Measurements from ENCODE around the gene UPK3BL2. TPM values are rescaled to one million over a fixed set of nuclear protein-coding genes. Genes with fewer than 3 reads are reported as not detected.
"Not testable (repeated sequence)": the region's sequence is repeated elsewhere in the genome, so short reads cannot be mapped to it uniquely, and the experiment has no call there.

The UPK3BL2 gene
- total RNA-seq, 1 donor from 2014 or later = 5.8 TPM

- not testable (repeated sequence) for FAIRE-seq; H3K36me3 ChIP-seq (ENCODE audit: control insufficient read depth, insufficient read depth, low read length); DNase-seq (ENCODE audit: low read depth); H3K4me3 ChIP-seq (ENCODE audit: low read depth, low read length); H3K27me3 ChIP-seq (ENCODE audit: control insufficient read depth, insufficient read depth, low read length)
Measured at GRCh38 chr7:102527822-102528793, 15.4 kb downstream of the UPK3BL2 start.

GRCh38 chr7:102527182-102527581, 16.3 kb downstream of the UPK3BL2 start:
- not testable (repeated sequence) for FAIRE-seq; H3K27me3 ChIP-seq (ENCODE audit: control insufficient read depth, insufficient read depth, low read length); H3K4me3 ChIP-seq (ENCODE audit: low read depth, low read length); DNase-seq (ENCODE audit: low read depth); H3K36me3 ChIP-seq (ENCODE audit: control insufficient read depth, insufficient read depth, low read length)

GRCh38 chr7:102524803-102525202, 18.7 kb downstream of the UPK3BL2 start:
- not testable (repeated sequence) for H3K27me3 ChIP-seq (ENCODE audit: control insufficient read depth, insufficient read depth, low read length); H3K36me3 ChIP-seq (ENCODE audit: control insufficient read depth, insufficient read depth, low read length); DNase-seq (ENCODE audit: low read depth); H3K4me3 ChIP-seq (ENCODE audit: low read depth, low read length); FAIRE-seq

- not testable (repeated sequence) for H3K36me3 ChIP-seq (ENCODE audit: control insufficient read depth, insufficient read depth, low read length); H3K27me3 ChIP-seq (ENCODE audit: control insufficient read depth, insufficient read depth, low read length); H3K4me3 ChIP-seq (ENCODE audit: low read depth, low read length); FAIRE-seq; DNase-seq (ENCODE audit: low read depth)
Measured at GRCh38 chr7:102520797-102521196, 22.7 kb downstream of the UPK3BL2 start.

- FAIRE-seq; H3K4me3 ChIP-seq (ENCODE audit: low read depth, low read length); H3K36me3 ChIP-seq (ENCODE audit: control insufficient read depth, insufficient read depth, low read length); H3K27me3 ChIP-seq (ENCODE audit: control insufficient read depth, insufficient read depth, low read length); DNase-seq (ENCODE audit: low read depth): not testable (repeated sequence)
Measured at GRCh38 chr7:102517550-102518147, 25.8 kb downstream of the UPK3BL2 start, which contains the start of gene RASA4B. Gene RASA4B (minus strand): TSS chr7:102517777. CDS start chr7:102517710, 67 bp downstream.

- not testable (repeated sequence) for DNase-seq (ENCODE audit: low read depth); H3K36me3 ChIP-seq (ENCODE audit: control insufficient read depth, insufficient read depth, low read length); H3K4me3 ChIP-seq (ENCODE audit: low read depth, low read length); FAIRE-seq; H3K27me3 ChIP-seq (ENCODE audit: control insufficient read depth, insufficient read depth, low read length)
Measured at GRCh38 chr7:102516951-102517350, 26.5 kb downstream of the UPK3BL2 start.

- not testable (repeated sequence) for H3K4me3 ChIP-seq (ENCODE audit: low read depth, low read length); H3K36me3 ChIP-seq (ENCODE audit: control insufficient read depth, insufficient read depth, low read length); FAIRE-seq; DNase-seq (ENCODE audit: low read depth); H3K27me3 ChIP-seq (ENCODE audit: control insufficient read depth, insufficient read depth, low read length)
Measured at GRCh38 chr7:102515889-102516288, 27.6 kb downstream of the UPK3BL2 start.

GRCh38 chr7:102514881-102515721, 28.4 kb downstream of the UPK3BL2 start:
- DNase-seq (ENCODE audit: low read depth); H3K4me3 ChIP-seq (ENCODE audit: low read depth, low read length); H3K27me3 ChIP-seq (ENCODE audit: control insufficient read depth, insufficient read depth, low read length); FAIRE-seq; H3K36me3 ChIP-seq (ENCODE audit: control insufficient read depth, insufficient read depth, low read length): not testable (repeated sequence)

GRCh38 chr7:102512642-102513221, 30.8 kb downstream of the UPK3BL2 start:
- H3K4me3 ChIP-seq (ENCODE audit: low read depth, low read length); DNase-seq (ENCODE audit: low read depth); FAIRE-seq; H3K36me3 ChIP-seq (ENCODE audit: control insufficient read depth, insufficient read depth, low read length); H3K27me3 ChIP-seq (ENCODE audit: control insufficient read depth, insufficient read depth, low read length): not testable (repeated sequence)

- H3K4me3 ChIP-seq (ENCODE audit: low read depth, low read length); DNase-seq (ENCODE audit: low read depth); H3K36me3 ChIP-seq (ENCODE audit: control insufficient read depth, insufficient read depth, low read length); H3K27me3 ChIP-seq (ENCODE audit: control insufficient read depth, insufficient read depth, low read length); FAIRE-seq: not testable (repeated sequence)
Measured at GRCh38 chr7:102511860-102512522, 31.5 kb downstream of the UPK3BL2 start.

GRCh38 chr7:102510575-102510974, 32.9 kb downstream of the UPK3BL2 start:
- not testable (repeated sequence) for H3K4me3 ChIP-seq (ENCODE audit: low read depth, low read length); FAIRE-seq; H3K27me3 ChIP-seq (ENCODE audit: control insufficient read depth, insufficient read depth, low read length); DNase-seq (ENCODE audit: low read depth); H3K36me3 ChIP-seq (ENCODE audit: control insufficient read depth, insufficient read depth, low read length)

- H3K36me3 ChIP-seq (ENCODE audit: control insufficient read depth, insufficient read depth, low read length); DNase-seq (ENCODE audit: low read depth); H3K27me3 ChIP-seq (ENCODE audit: control insufficient read depth, insufficient read depth, low read length); H3K4me3 ChIP-seq (ENCODE audit: low read depth, low read length); FAIRE-seq: not testable (repeated sequence)
Measured at GRCh38 chr7:102507410-102508088, 35.9 kb downstream of the UPK3BL2 start.

Measured in bronchial epithelial cell (primary cell).